ENCODE results near the gene OCRL.
"Not testable (repeated sequence)": the region's sequence is repeated elsewhere in the genome, so short reads cannot be mapped to it uniquely, and the experiment has no call there.

The OCRL gene

GRCh38 chrX:129531132-129531531 is 8.9 kb upstream of the OCRL start:
- DNase-seq (ENCODE audit: low read depth) = no peak
- no peak overlapping the region for H3K4me3 ChIP-seq (ENCODE audit: low read depth, low read length)

GRCh38 chrX:129534816-129535578 is 5.1 kb upstream of the OCRL start:
- DNase-seq (ENCODE audit: low read depth) = no peak
- no peak overlapping the region for H3K4me3 ChIP-seq (ENCODE audit: low read depth, low read length)

GRCh38 chrX:129540722-129541184 is 694 bp downstream of the OCRL start:
- DNase-seq (ENCODE audit: low read depth) = no peak
- H3K4me3 ChIP-seq (ENCODE audit: low read depth, low read length) = peak overlapping the region; percentile 61

- no peak overlapping the region for H3K4me3 ChIP-seq (ENCODE audit: low read depth, low read length)
- DNase-seq (ENCODE audit: low read depth) = no peak
Observed at GRCh38 chrX:129544780-129545179, 4.7 kb downstream of the OCRL start.

- DNase-seq (ENCODE audit: low read depth) = no peak
- H3K4me3 ChIP-seq (ENCODE audit: low read depth, low read length) = no peak overlapping the region
Observed at GRCh38 chrX:129545408-129545807, 5.3 kb downstream of the OCRL start.

- no peak overlapping the region for H3K4me3 ChIP-seq (ENCODE audit: low read depth, low read length)
- no peak for DNase-seq (ENCODE audit: low read depth)
Observed at GRCh38 chrX:129549124-129549523, 9.1 kb downstream of the OCRL start.

GRCh38 chrX:129553619-129554288 is 13.7 kb downstream of the OCRL start:
- H3K4me3 ChIP-seq (ENCODE audit: low read depth, low read length) = no peak overlapping the region
- no peak for DNase-seq (ENCODE audit: low read depth)

GRCh38 chrX:129554816-129555215 is 14.8 kb downstream of the OCRL start:
- not testable (repeated sequence) for DNase-seq (ENCODE audit: low read depth); H3K4me3 ChIP-seq (ENCODE audit: low read depth, low read length)

- no peak overlapping the region for H3K4me3 ChIP-seq (ENCODE audit: low read depth, low read length)
- no peak for DNase-seq (ENCODE audit: low read depth)
Observed at GRCh38 chrX:129556806-129557315, 16.8 kb downstream of the OCRL start.

GRCh38 chrX:129557844-129558480 is 17.9 kb downstream of the OCRL start:
- no peak for DNase-seq (ENCODE audit: low read depth)
- no peak overlapping the region for H3K4me3 ChIP-seq (ENCODE audit: low read depth, low read length)

GRCh38 chrX:129559783-129560182 is 19.7 kb downstream of the OCRL start:
- DNase-seq (ENCODE audit: low read depth) = no peak
- H3K4me3 ChIP-seq (ENCODE audit: low read depth, low read length) = no peak overlapping the region

- H3K4me3 ChIP-seq (ENCODE audit: low read depth, low read length) = no peak overlapping the region
- no peak for DNase-seq (ENCODE audit: low read depth)
Observed at GRCh38 chrX:129561453-129561852, 21.4 kb downstream of the OCRL start.

GRCh38 chrX:129564345-129564744 is 24.3 kb downstream of the OCRL start:
- DNase-seq (ENCODE audit: low read depth); H3K4me3 ChIP-seq (ENCODE audit: low read depth, low read length): not testable (repeated sequence)

GRCh38 chrX:129565046-129565650 is 25.1 kb downstream of the OCRL start:
- DNase-seq (ENCODE audit: low read depth) = no peak

GRCh38 chrX:129566073-129566472 is 26.0 kb downstream of the OCRL start:
- no peak overlapping the region for H3K4me3 ChIP-seq (ENCODE audit: low read depth, low read length)
- peak; percentile 41 for DNase-seq (ENCODE audit: low read depth)

More at GRCh38 chrX:129565046-129565650, 25.1 kb downstream of the OCRL start:
- H3K4me3 ChIP-seq (ENCODE audit: low read depth, low read length) = no peak overlapping the region

GRCh38 chrX:129568349-129568748 is 28.3 kb downstream of the OCRL start:
- no peak for DNase-seq (ENCODE audit: low read depth)
- H3K4me3 ChIP-seq (ENCODE audit: low read depth, low read length) = no peak overlapping the region

- DNase-seq (ENCODE audit: low read depth) = no peak
Observed at GRCh38 chrX:129572422-129572821, 32.4 kb downstream of the OCRL start.

GRCh38 chrX:129573652-129574051 is 33.6 kb downstream of the OCRL start:
- not testable (repeated sequence) for H3K4me3 ChIP-seq (ENCODE audit: low read depth, low read length); DNase-seq (ENCODE audit: low read depth)

More at GRCh38 chrX:129572422-129572821, 32.4 kb downstream of the OCRL start:
- no peak overlapping the region for H3K4me3 ChIP-seq (ENCODE audit: low read depth, low read length)

- H3K4me3 ChIP-seq (ENCODE audit: low read depth, low read length) = no peak overlapping the region
- no peak for DNase-seq (ENCODE audit: low read depth)
Observed at GRCh38 chrX:129574214-129574613, 34.2 kb downstream of the OCRL start.

- H3K4me3 ChIP-seq (ENCODE audit: low read depth, low read length) = no peak overlapping the region
- DNase-seq (ENCODE audit: low read depth) = no peak
Observed at GRCh38 chrX:129576539-129576938, 36.5 kb downstream of the OCRL start.

All from skeletal muscle cell (primary cell).